ENCODE data around the gene ACCSL.

ACCSL gene

GRCh38 chr11:44017443-44018126, 30.2 kb upstream of the ACCSL start:
- Histone ChIP-seq H3K36me3 (no peaks in the 10 kb centered on the region), H3K4me2 (no peak overlapping the region), H3K9me3 (peaks cover 3% of the 10 kb centered on the region; the same call in 1 of the 2 replicates), H3K27ac (no peak overlapping the region), H3K4me1 (peaks cover 7% of the 10 kb centered on the region), H3K27me3 (no peaks in the 10 kb centered on the region), H4K20me1 (no peaks in the 10 kb centered on the region), H3K4me3 (no peak overlapping the region), H3K9ac (no peak overlapping the region)
- no peak for TF ChIP-seq Cebpa-rat (IDR thresholded peaks at IDR 0.05)

DNA sequence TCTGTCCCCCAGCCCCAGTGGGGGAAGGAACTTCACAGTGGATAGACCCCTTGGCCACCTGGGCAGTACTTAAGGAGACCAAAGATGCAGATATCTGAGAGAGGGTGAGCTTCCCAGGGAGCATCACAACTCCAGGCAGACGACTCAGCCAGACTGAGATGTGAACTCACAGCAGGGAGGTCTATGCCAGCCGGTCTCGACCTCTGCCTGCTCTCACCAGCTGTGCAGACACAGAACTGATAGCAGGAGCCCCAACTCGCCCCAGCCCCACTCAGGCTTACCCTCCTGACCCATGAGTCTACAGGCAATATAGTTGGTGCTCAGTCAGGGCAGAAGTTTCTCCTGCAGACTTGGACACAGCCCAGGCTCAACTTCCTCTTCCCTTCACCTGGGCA, 29.7 kb upstream of the ACCSL start:
- peaks cover 3% of the 10 kb centered on the region; the same call in 1 of the 2 replicates for H3K9me3 ChIP-seq
- no peak overlapping the region for H3K4me3 ChIP-seq
- H3K9ac ChIP-seq: no peak overlapping the region
- H3K36me3 ChIP-seq: no peaks in the 10 kb centered on the region
- H4K20me1 ChIP-seq: no peaks in the 10 kb centered on the region
- no peak overlapping the region for H3K27ac ChIP-seq
- no peak overlapping the region for H3K4me2 ChIP-seq
- peaks cover 7% of the 10 kb centered on the region for H3K4me1 ChIP-seq
- TF ChIP-seq Cebpa-rat (IDR thresholded peaks at IDR 0.05): no peak
- H3K27me3 ChIP-seq: no peaks in the 10 kb centered on the region

- H3K4me1 ChIP-seq: peaks cover 7% of the 10 kb centered on the region
- no peak overlapping the region for H3K4me2 ChIP-seq
- H3K9me3 ChIP-seq: peaks cover 3% of the 10 kb centered on the region; the same call in 1 of the 2 replicates
- no peaks in the 10 kb centered on the region for H3K36me3 ChIP-seq
- no peaks in the 10 kb centered on the region for H3K27me3 ChIP-seq
- no peak for TF ChIP-seq Cebpa-rat (IDR thresholded peaks at IDR 0.05)
- H4K20me1 ChIP-seq: no peaks in the 10 kb centered on the region
- no peak overlapping the region for H3K27ac ChIP-seq
- no peak overlapping the region for H3K9ac ChIP-seq
- H3K4me3 ChIP-seq: no peak overlapping the region
Observed at GRCh38 chr11:44018829-44019228, 29.0 kb upstream of the ACCSL start.

- Histone ChIP-seq H4K20me1 (no peaks in the 10 kb centered on the region), H3K9ac (no peak overlapping the region), H3K4me1 (no peaks in the 10 kb centered on the region), H3K4me3 (no peak overlapping the region), H3K27me3 (no peaks in the 10 kb centered on the region), H3K4me2 (no peak overlapping the region), H3K36me3 (no peaks in the 10 kb centered on the region), H3K9me3 (peaks cover 11% of the 10 kb centered on the region; the same call in 1 of the 2 replicates), H3K27ac (no peak overlapping the region)
- TF ChIP-seq Cebpa-rat (IDR thresholded peaks at IDR 0.05): no peak
Observed at GRCh38 chr11:44024977-44025376, 22.8 kb upstream of the ACCSL start.

DNA sequence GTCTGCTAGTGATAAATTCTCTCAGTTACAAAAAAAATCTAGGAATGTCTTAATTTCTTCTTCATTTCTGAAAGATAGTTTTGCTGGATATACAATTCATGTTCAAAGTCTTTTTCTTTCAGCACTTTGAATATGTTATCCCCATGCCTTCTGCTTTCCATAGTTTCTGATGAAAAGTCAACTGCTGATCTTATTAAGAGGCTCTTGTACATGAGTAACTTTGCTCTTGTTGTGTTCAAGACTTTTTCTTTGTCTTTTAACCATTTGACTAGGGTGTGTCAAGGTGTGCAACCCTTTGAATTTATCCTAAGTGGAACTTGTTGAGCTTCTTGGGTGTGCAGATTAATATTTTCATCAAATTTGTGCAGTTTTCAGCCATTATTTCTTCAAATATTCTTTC, 22.1 kb upstream of the ACCSL start:
- no peak overlapping the region for H3K9ac ChIP-seq
- H3K9me3 ChIP-seq: peaks cover 11% of the 10 kb centered on the region; the same call in 1 of the 2 replicates
- TF ChIP-seq Cebpa-rat (IDR thresholded peaks at IDR 0.05): no peak
- H3K27me3 ChIP-seq: no peaks in the 10 kb centered on the region
- H3K36me3 ChIP-seq: no peaks in the 10 kb centered on the region
- no peak overlapping the region for H3K4me3 ChIP-seq
- H4K20me1 ChIP-seq: no peaks in the 10 kb centered on the region
- no peaks in the 10 kb centered on the region for H3K4me1 ChIP-seq
- H3K4me2 ChIP-seq: no peak overlapping the region
- no peak overlapping the region for H3K27ac ChIP-seq

DNA sequence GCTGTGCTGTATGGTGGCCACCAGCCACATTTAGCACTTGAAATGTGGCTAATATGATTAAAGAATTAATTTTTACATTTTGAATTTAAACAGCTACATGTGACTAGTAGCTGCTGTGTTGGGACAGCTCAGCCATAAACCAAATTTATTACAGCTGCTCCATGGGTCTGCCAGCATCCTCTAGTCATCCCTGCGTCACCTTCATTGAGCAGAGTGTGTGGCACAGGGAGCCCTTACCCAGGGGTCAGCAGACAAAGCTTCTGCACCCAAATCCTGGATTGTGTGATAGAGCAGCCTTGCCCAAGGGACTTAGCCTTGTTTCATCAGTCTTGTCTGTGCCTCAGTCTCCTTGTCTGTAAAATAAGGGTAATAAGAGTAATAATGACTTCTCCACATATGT, 19.4 kb upstream of the ACCSL start:
- no peak overlapping the region for H3K27ac ChIP-seq
- H3K9me3 ChIP-seq: 0 out of 2 replicates have a peak, but pooled peaks cover 8% of the 10 kb centered on the region
- no peak for TF ChIP-seq Cebpa-rat (IDR thresholded peaks at IDR 0.05)
- H3K4me3 ChIP-seq: no peak overlapping the region
- H3K9ac ChIP-seq: no peak overlapping the region
- H3K27me3 ChIP-seq: no peaks in the 10 kb centered on the region
- no peaks in the 10 kb centered on the region for H3K4me1 ChIP-seq
- H3K4me2 ChIP-seq: no peak overlapping the region
- H4K20me1 ChIP-seq: no peaks in the 10 kb centered on the region
- no peaks in the 10 kb centered on the region for H3K36me3 ChIP-seq

GRCh38 chr11:44028816-44029506, 18.8 kb upstream of the ACCSL start:
- no peak overlapping the region for H3K9ac ChIP-seq
- 0 out of 2 replicates have a peak, but pooled peaks cover 8% of the 10 kb centered on the region for H3K9me3 ChIP-seq
- no peaks in the 10 kb centered on the region for H4K20me1 ChIP-seq
- H3K27me3 ChIP-seq: no peaks in the 10 kb centered on the region
- H3K36me3 ChIP-seq: no peaks in the 10 kb centered on the region
- no peak for TF ChIP-seq Cebpa-rat (IDR thresholded peaks at IDR 0.05)
- no peaks in the 10 kb centered on the region for H3K4me1 ChIP-seq
- no peak overlapping the region for H3K4me2 ChIP-seq
- no peak overlapping the region for H3K27ac ChIP-seq
- no peak overlapping the region for H3K4me3 ChIP-seq

DNA sequence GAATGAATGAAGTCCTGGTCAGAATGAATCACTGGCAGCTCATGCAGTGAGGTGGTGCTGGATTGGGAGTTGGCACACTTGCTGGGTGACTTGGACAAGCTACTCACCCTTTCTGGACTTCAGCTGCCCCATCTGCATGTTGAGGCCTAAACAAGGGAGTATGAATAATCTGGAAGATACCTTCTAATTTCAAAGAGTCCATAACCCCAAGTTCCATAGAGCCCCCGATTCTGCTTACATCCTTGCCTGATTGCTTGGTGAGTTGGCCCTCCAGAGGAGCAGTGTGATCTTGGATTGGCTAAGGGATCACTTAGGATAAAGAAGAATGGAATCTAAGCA, 18.3 kb upstream of the ACCSL start:
- Histone ChIP-seq H3K4me3 (no peak overlapping the region), H3K9me3 (0 out of 2 replicates have a peak, but pooled peaks cover 8% of the 10 kb centered on the region), H4K20me1 (no peaks in the 10 kb centered on the region), H3K4me2 (no peak overlapping the region), H3K27ac (no peak overlapping the region), H3K36me3 (no peaks in the 10 kb centered on the region), H3K4me1 (no peaks in the 10 kb centered on the region), H3K9ac (no peak overlapping the region), H3K27me3 (no peaks in the 10 kb centered on the region)
- no peak for TF ChIP-seq Cebpa-rat (IDR thresholded peaks at IDR 0.05)

GRCh38 chr11:44029977-44030911, 17.5 kb upstream of the ACCSL start:
- Histone ChIP-seq H3K9me3 (0 out of 2 replicates have a peak, but pooled peaks cover 8% of the 10 kb centered on the region), H3K27ac (no peak overlapping the region), H3K4me1 (no peaks in the 10 kb centered on the region), H3K27me3 (no peaks in the 10 kb centered on the region), H4K20me1 (no peaks in the 10 kb centered on the region), H3K9ac (no peak overlapping the region), H3K36me3 (no peaks in the 10 kb centered on the region), H3K4me2 (no peak overlapping the region), H3K4me3 (no peak overlapping the region)
- no peak for TF ChIP-seq Cebpa-rat (IDR thresholded peaks at IDR 0.05)

All from BLaER1 (cell line).